RPMI7951 (cell line): ENCODE measurements around the gene ASTN1. TPM values are rescaled to one million over a fixed set of nuclear protein-coding genes. Genes with fewer than 3 reads are reported as not detected.

Source experiments
- DNase-seq: peaks from one replicate; pipeline ENCODE4 v3.0.0-alpha.2; 2012; ENCODE audit warnings: low read depth
- total RNA-seq: library from RNA; depleted of rRNA; stranded (reverse); fragments of >200 nt; shearing (Covaris generic); gene quantifications from 2 replicates; pipeline ENCODE4 v1.2.3, GENCODE V29; 2014; rRNA removed

Gene ASTN1
- total RNA-seq, 1 experiment from 2014 or later = not detected

DNA sequence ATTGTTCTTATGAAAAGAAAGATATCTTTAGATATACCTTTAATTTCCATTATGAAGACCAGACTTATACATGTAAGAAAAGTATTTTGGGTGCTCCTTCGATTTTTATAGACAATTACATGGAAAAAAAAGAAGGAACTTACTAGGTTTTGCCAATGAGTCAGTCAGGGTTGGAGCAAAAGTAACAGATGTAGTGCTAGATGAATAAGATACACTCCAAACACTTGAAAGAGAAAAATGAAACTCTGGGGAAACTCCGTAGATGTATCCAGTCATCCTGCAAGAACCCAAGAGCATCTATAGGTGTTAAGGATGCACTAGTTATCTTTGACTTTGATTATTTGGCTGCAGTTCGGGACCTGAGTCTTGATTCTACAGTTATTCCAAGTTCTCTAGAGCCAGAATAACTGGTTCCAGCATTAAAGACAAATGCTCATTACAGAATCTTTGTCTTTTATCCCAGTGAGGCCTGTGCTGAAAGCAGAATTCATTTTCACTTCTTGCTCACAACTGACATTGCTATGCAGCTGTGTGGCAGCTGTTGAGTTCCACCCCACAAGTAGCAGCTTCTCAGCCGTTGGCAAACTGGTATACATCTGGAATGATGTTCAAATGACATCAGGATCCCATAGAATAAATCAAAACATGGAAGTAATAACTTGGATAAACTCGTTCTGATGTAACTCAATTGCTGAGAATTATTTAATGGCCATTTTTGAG is 326.1 kb downstream of the ASTN1 start:
- DNase-seq = no peak

- DNase-seq = no peak
Observed at GRCh38 chr1:176837708-176838107, 326.8 kb downstream of the ASTN1 start.

DNA sequence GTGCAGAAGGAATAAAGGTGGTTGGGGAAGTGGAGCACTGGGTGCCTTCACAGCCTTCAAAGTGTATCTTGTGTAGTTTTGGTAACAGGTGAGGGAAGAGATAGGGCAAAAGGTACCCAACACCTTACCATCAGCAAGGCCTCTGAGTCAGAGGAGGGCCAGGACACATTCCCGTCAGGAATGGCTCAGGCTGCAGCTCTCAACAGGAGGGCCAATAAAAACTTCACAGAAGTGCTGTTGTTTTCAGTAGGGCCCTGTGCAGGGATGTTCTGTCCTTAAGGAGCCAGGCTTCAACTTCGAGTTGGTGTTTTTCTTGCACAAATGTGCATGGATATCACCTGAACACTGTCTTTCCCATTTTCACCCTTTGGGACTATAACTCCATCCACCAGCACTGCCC is 333.4 kb downstream of the ASTN1 start:
- DNase-seq = no peak

DNA sequence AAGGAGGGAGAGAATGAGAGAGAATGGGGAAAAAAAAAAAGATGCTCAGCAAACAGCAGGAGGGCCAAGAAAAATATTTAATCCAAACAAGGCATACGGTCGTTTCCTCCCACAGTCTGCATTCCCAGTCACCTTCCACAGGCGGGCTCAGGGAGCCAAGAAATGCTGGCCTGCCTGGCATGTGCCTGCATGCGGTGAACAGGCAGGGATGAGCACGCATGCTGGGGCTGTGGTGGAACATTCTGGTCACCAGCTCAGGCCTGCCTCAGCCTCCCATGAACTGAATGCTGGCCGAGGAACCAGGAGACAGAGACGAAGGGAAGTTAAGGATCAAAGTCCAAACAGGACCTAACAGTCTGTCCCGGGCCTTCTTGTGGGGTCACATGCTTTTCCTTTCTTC is 335.3 kb downstream of the ASTN1 start:
- DNase-seq = no peak

DNA sequence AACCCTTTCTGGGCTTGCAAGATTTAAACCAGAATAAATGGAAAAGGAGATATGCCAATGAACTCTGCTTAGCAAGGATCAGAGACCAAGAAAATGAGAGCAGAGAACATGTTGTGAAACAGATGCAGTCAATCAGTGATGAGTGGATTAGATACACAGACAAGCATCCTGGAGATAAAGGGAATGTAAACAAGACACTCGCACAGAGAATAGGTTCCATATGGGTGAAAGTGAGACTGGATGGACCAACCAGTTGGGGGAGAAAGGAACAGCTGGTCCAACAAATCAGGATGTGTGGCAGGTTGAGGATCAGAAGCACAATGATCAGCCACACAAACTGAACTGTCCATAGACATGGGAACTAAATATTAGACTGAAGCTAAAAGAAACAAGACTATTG is 338.2 kb downstream of the ASTN1 start:
- no peak for DNase-seq

- DNase-seq = no peak
Observed at GRCh38 chr1:176820391-176821031, 344.0 kb downstream of the ASTN1 start.

GRCh38 chr1:176816232-176816631 is 348.3 kb downstream of the ASTN1 start:
- no peak for DNase-seq

- no peak for DNase-seq
Observed at GRCh38 chr1:176815621-176816020, 348.9 kb downstream of the ASTN1 start.

- DNase-seq = no peak
Observed at GRCh38 chr1:176811511-176812288, 352.8 kb downstream of the ASTN1 start.

GRCh38 chr1:176809292-176809691 is 355.2 kb downstream of the ASTN1 start:
- no peak for DNase-seq

Other genes with a start within 250 kb of the ASTN1 start
- under 0.01 TPM in 1 of 2 replicates, not detected in the other for gene BRINP2, start 6.2 kb upstream of the ASTN1 start, total RNA-seq